ENCODE measurements around the gene PI4KA.
"Not testable (repeated sequence)": the region's sequence is repeated elsewhere in the genome, so short reads cannot be mapped to it uniquely, and the experiment has no call there.

Gene PI4KA

GRCh38 chr22:20858615-20859416 lies at the start of gene PI4KA, which contains the start of gene SNAP29:
Gene PI4KA, minus strand, starts transcription at chr22:20858811. Its CDS starts 86 bp downstream, at chr22:20858725.
Gene SNAP29, plus strand, starts transcription at chr22:20859007. Its CDS starts 104 bp downstream, at chr22:20859111.
- peak; percentile 98 for DNase-seq (ENCODE audit: low read depth)

DNA sequence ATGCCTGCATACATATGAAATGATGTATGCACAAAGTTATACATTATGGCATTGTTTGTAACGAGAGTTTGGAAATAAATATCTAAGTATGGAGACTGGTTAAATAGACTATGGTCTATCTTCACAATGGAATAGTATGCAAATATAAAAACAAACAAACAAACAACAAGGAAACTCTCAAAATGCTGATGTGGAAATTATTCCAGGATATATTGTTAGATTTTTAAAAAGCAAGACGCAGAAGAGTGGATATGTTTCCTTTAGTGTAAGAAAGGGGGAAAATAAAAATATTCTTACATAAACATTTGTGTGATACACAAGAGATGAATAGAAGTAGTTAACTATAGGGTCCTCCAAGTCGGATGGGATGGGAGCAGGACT lies 47.8 kb upstream of the PI4KA start:
- DNase-seq (ENCODE audit: low read depth): no peak

- no peak for DNase-seq (ENCODE audit: low read depth)
Observed at GRCh38 chr22:20905415-20906386, 47.1 kb upstream of the PI4KA start.

- no peak for DNase-seq (ENCODE audit: low read depth)
Observed at GRCh38 chr22:20904980-20905355, 46.4 kb upstream of the PI4KA start.

- DNase-seq (ENCODE audit: low read depth): no peak
Observed at GRCh38 chr22:20904008-20904979, 45.7 kb upstream of the PI4KA start.

DNA sequence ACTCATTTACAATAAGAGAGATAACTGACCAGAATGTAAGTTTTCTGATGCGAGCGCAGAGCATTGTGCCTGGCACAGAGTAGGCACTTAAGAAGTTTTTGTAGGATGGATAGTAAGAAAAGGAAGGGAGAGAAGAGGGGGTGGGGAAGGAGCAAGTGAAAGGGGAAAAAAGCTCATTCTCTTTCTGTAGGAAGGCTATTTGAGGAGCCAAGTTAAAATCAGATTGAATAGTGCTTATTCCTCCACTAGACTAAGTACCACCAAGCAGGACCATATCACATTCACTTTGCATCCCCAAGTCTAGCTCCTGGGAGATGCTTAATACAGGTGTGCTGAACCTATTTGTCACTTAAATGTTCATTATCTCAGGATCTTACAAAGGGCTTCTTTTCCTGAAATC lies 44.5 kb upstream of the PI4KA start:
- DNase-seq (ENCODE audit: low read depth): no peak

- not testable (repeated sequence) for DNase-seq (ENCODE audit: low read depth)
Observed at GRCh38 chr22:20901093-20902033, 42.8 kb upstream of the PI4KA start.

DNA sequence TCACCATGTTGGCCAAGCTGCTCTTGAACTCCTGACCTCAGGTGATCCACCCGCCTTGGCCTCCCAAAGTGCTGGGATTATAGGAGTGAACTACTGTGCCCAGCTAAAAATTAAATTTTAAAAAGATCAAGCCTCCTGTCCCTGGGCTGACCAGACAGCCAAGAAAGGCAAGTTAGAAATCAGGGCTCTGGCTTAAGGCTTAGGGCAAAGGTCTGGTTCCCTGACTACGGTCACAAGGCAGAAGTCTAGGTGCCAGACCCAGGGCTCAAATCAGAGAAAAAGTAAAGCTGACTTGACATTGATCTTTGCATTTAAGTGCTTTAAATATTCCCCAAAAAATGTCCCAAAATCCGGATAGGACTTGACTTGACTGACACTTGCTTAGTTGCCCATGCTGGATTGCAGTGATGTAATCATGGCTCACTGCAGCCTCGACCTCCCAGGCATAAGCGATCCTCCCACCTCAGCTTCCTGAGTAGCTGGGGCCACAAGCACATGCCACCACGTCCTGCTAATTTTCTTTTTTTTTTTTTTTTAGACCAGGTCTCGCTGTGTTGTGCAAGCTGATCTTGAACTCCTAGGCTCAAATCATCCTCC lies 41.3 kb upstream of the PI4KA start:
- DNase-seq (ENCODE audit: low read depth): no peak

DNA sequence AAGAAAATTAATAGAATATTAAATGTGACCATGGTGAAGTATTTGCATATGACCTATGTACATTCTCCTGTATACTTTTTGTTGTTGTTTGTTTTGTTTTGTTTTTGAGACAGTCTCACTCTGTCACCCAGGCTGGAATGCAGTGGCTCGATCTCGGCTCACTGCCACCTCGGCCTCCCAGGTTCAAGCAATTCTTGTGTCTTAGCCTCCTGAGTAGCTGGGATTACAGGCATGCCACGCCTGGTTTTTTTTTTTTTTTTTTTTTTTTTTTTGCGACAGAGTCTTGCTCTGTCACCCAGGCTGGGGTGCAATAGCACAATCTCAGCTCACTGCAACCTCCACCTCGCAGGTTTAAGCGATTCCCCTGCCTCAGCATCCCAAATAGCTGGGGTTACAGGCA lies 39.1 kb upstream of the PI4KA start:
- DNase-seq (ENCODE audit: low read depth): not testable (repeated sequence)

DNA sequence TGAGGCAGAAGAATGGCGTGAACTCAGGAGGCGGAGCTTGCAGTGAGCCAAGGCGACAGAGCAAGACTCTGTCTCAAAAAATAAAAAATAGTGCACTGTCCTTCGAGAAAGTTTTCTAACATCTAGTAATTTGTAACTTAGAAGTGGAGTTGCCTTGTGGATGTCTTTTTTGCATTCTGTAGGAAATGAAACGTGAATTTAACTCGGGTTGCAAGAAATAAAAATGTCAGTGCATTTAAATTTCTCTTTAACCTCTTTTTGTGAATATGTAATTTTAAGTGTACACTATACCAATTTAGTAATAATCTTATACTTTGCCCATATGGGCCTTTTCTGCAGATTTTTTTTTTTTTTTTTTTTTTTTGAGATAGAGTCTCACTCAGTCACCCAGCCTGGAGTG lies 32.4 kb upstream of the PI4KA start:
- no peak for DNase-seq (ENCODE audit: low read depth)

DNA sequence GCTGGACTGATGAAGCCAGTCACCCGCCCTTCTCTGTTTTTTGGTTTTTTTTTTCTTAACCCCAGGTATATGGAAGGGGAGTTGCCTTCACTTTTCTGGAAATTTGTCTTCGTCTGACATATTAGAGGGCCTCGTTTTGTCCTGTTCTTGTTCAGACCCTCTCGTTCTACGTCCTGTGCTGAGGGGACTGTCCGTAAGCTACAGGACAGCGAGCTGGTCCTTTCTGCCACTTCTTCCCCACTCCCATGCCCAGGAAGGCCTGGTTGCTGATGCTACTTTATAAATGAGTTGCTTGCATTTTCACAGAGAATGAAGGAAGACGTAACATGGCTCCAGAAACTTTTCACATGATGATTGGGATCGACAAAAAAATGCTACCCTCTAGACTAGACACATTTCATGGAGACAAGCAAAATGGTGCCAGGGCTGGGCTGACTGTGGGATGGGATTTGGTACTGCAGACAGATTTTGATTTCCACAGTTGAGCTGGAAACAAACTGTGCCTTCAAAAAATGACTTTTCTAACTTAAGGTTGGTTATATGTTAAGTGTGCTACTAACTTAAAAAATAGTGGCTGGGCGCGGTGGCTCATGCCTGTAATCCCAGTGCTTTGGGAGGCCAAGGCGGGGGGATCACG lies 31.4 kb upstream of the PI4KA start:
- no peak for DNase-seq (ENCODE audit: low read depth)

DNA sequence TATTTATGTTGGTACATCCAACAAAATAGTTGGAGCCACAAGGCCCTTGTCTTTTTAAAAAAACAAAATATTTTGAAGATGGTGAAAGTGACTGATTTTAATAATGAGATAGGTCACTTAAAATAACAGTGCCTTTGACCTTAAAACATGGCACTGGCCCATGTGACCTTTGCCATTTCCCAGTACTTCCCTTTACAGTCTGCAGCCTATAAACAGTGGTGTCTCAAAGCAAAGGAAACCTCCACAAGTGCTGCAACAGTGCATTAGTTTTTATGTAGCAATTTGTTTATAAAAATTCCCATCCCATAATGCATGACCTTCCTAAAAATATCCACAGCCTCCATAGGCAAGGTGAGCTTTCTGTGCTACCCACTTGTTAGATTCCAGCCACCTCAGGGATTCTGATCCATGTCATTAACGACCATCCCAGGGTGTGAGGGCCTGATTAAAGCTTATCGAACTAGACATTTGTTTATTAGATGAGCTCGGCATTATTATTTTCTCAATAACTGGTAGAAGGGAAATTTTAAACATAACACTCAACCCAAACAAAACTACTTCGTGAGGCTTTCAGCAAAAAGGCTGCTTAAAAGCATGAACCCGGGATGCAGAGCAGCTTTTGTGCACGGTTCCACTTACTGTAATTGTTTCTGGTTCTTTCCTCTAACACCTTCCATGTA lies 30.6 kb upstream of the PI4KA start:
- DNase-seq (ENCODE audit: low read depth): no peak

DNA sequence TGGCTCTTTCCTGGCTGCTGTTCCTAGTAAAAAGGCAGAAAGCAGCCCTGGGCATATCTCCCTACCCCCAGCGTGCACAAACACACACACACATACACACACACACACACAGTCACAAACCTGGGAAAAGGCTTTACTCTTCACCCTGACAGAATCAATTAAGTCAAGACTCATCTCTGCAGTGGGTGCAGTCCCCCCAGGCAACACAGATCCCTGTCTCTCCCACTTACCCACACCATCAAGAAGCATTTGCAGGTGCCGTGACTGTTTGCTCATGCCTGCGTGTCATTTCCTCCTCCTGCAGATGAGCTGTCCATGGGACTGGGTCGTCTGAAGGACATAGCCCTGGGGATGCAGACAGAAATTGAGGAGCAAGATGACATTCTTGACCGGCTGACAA lies 28.8 kb upstream of the PI4KA start:
- DNase-seq (ENCODE audit: low read depth): no peak

GRCh38 chr22:20885557-20886323 lies 27.1 kb upstream of the PI4KA start:
- DNase-seq (ENCODE audit: low read depth): no peak

DNA sequence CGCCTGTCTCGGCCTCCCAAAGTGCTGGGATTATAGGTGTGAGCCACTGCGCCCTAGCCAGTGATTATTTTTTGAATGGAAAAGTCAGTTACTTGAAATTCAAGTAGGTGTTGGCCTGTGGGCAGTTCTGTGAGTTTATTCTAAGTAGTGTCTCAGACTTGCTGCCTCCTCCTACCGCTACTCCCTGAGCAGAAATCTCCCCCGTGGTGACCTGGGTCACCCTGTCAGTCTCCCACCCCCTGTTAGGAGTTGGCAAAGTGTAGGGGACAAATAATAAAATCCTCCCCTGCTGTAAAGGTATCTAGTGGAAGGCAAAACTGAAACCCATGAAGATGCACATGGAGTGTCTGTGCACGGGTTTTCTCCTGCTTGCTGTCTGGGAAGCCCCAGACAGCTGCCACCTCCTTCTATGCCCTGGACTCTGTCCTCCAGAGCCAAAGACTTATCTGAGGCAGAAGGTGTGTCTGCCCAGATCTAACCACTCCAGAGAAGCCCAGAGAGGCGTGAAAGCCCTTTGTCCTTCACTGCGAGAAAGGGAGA lies 26.5 kb upstream of the PI4KA start:
- no peak for DNase-seq (ENCODE audit: low read depth)

- DNase-seq (ENCODE audit: low read depth): no peak
Observed at GRCh38 chr22:20884454-20884853, 25.8 kb upstream of the PI4KA start.

DNA sequence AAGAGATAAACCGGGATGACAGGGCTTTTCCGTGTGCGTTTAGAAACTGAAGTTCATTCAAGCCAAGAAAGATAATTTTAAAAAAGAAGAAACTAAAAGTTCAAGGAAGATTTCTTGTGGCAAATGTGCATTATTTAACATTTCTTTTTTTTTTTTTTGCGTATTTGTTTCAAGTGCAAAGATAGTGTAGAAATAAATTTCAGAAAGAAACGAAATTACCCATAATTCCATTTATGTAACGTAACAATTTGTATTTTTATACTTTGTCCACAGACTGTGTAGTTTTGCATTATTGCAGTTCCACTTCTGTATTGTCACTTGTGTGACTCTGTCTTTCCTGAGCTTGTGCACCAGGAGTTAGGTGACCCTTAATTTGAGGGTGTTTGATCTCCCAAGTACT lies 24.2 kb upstream of the PI4KA start:
- no peak for DNase-seq (ENCODE audit: low read depth)
